ENCODE results near the gene ADRA2C. TPM values are rescaled to one million over a fixed set of nuclear protein-coding genes. Genes with fewer than 3 reads are reported as not detected.

The ADRA2C gene
- total and polyA plus RNA-seq, 9 of the 15 experiments (the other 6 are each of a cell fraction or from before 2014, with no cell fraction given) = 0.06 to 0.58 (median 0.14) TPM; not detected in 2

GRCh38 chr4:3759236-3759635, 6.9 kb upstream of the ADRA2C start:
- H3K4me2 ChIP-seq (ENCODE audit: insufficient read depth, low read length) = no peak overlapping the region
- H3K36me3 ChIP-seq (ENCODE audit: control insufficient read depth, insufficient read depth, low read length) = no peaks in the 10 kb centered on the region
- H3K9ac ChIP-seq (ENCODE audit: insufficient read depth in 1 of 2, low read depth in 2 of 2, low read length in 2 of 2) = no peak overlapping the region; a peak in 1 of 4 replicates
- H3K9me3 ChIP-seq (replicated peaks; ENCODE audit: control insufficient read depth, insufficient read depth, low read depth, low read length) = no peaks in the 10 kb centered on the region
- BruUV-seq (replicated peaks) = no TSS peak
- no peaks in the 10 kb centered on the region for H3K4me1 ChIP-seq (replicated peaks in 1 of 2; ENCODE audit: control insufficient read depth in 2 of 2, insufficient read depth in 2 of 2, low read length in 2 of 2)
- H4K20me1 ChIP-seq (replicated peaks; ENCODE audit: control insufficient read depth, insufficient read depth, low read length) = 0 out of 2 replicates have a peak, but pooled peaks cover 3% of the 10 kb centered on the region
- WGBS (ENCODE audit: insufficient coverage, low coverage, missing lambda C conversion rate) = 0% methylated on average over 15 of the region's 15 CpGs
- no peak for FAIRE-seq
- no peak overlapping the region for H3K4me3 ChIP-seq
- H3K27ac ChIP-seq (ENCODE audit: extremely low read depth, low read depth, low read length) = no peak overlapping the region
- CTCF ChIA-PET (ENCODE audit: low intra/inter-chr PET ratio) = no interaction called here
- POLR2A ChIA-PET = no interaction called here
- no peak for ATAC-seq
- no peak for TF ChIP-seq ZFP36 (IDR thresholded peaks at IDR 0.05; ENCODE audit: low read depth, low read length, partially characterized antibody)
- TF ChIP-seq SREBF2 (CRISPR knock-in tag; IDR thresholded peaks at IDR 0.05) = no peak
- no peak for TF ChIP-seq ZZZ3 (IDR thresholded peaks at IDR 0.05)
- no peak for TF ChIP-seq ZBTB7A (IDR thresholded peaks at IDR 0.05; ENCODE audit: borderline replicate concordance, control insufficient read depth, low read depth, low read length)
- no peak for TF ChIP-seq ARID1B (IDR thresholded peaks at IDR 0.05)
- no peak for TF ChIP-seq NR2F6 (CRISPR knock-in tag; IDR thresholded peaks at IDR 0.05)
- TF ChIP-seq ESRRA (IDR thresholded peaks at IDR 0.05; ENCODE audit: borderline replicate concordance, low read depth) = no peak
- no peak for TF ChIP-seq MCM7 (IDR thresholded peaks at IDR 0.05)
- no peak for TF ChIP-seq POU5F1 (IDR thresholded peaks at IDR 0.05; ENCODE audit: borderline replicate concordance, low read depth, low read length, partially characterized antibody)
- no peak for TF ChIP-seq ZNF280A (IDR thresholded peaks at IDR 0.05; ENCODE audit: low read depth, partially characterized antibody)
- no peak for TF ChIP-seq ELK1 (CRISPR knock-in tag; IDR thresholded peaks at IDR 0.05)
- no peak for TF ChIP-seq TEAD1 (CRISPR knock-in tag; IDR thresholded peaks at IDR 0.05)
- no peak for TF ChIP-seq NFXL1 (CRISPR knock-in tag; IDR thresholded peaks at IDR 0.05)
- TF ChIP-seq ZNF232 (CRISPR knock-in tag; IDR thresholded peaks at IDR 0.05) = no peak
- no peak for TF ChIP-seq MCM2 (IDR thresholded peaks at IDR 0.05; ENCODE audit: low read depth)
- TF ChIP-seq TAF9B (IDR thresholded peaks at IDR 0.05; ENCODE audit: partially characterized antibody) = no peak
- TF ChIP-seq PURB (CRISPR knock-in tag; IDR thresholded peaks at IDR 0.05; ENCODE audit: low read depth) = no peak
- no peak for TF ChIP-seq CHCHD3 (CRISPR knock-in tag; IDR thresholded peaks at IDR 0.05)
- no peaks in the 10 kb centered on the region for H3K79me2 ChIP-seq (ENCODE audit: control insufficient read depth, insufficient read depth, low read length)
- in situ Hi-C loops (cut with MboI) = no loop called here
- no peak overlapping the region for H2AFZ ChIP-seq (ENCODE audit: low read depth, low read length)
- intact Hi-C loops (cut with micrococcal nuclease) = no loop called here
- peaks cover 4 to 58% of the 10 kb centered on the region in 2 experiments; a peak in 4 of 5 replicates for H3K27me3 ChIP-seq (ENCODE audit: control insufficient read depth in 2 of 2, insufficient read depth in 2 of 2, low read length in 2 of 2)
- no peak for DNase-seq (ENCODE audit: extremely low read depth in 1 of 4, low spot score in 3 of 4)
- no peaks in the 10 kb centered on the region for H3K9me1 ChIP-seq (ENCODE audit: control insufficient read depth, insufficient read depth, low read length)

Measured in K562 (cell line).